NCI-H345 (cell line): ENCODE results near the gene KCNS3.

Experiments
- DNase-seq: peaks from one replicate; lab custom pipeline; 2025; lab: John Stamatoyannopoulos, UW

KCNS3 gene

GRCh38 chr2:17877811-17878280, 621 bp upstream of the KCNS3 start:
- peak; percentile 49 for DNase-seq

GRCh38 chr2:17879137-17879912, 858 bp downstream of the KCNS3 start:
- peak; percentile 94 for DNase-seq

DNA sequence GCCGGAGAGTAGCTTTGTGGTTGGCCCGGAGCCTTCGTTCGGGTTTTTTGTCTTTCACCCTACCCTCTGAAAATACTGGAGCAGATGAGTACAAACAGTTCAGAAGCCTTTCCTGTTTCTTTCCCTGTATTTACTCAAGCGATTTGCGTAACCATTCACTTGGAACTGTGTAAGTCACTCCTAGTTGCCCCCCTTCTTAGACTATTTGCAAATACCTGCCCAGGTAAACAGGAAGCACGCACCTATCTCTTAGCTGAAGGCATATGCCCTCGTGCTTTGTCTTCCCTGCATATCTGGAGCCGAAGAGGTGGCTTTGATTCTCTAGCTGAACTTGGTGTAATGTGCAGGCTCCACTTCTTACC, 1.4 kb downstream of the KCNS3 start:
- no peak for DNase-seq

DNA sequence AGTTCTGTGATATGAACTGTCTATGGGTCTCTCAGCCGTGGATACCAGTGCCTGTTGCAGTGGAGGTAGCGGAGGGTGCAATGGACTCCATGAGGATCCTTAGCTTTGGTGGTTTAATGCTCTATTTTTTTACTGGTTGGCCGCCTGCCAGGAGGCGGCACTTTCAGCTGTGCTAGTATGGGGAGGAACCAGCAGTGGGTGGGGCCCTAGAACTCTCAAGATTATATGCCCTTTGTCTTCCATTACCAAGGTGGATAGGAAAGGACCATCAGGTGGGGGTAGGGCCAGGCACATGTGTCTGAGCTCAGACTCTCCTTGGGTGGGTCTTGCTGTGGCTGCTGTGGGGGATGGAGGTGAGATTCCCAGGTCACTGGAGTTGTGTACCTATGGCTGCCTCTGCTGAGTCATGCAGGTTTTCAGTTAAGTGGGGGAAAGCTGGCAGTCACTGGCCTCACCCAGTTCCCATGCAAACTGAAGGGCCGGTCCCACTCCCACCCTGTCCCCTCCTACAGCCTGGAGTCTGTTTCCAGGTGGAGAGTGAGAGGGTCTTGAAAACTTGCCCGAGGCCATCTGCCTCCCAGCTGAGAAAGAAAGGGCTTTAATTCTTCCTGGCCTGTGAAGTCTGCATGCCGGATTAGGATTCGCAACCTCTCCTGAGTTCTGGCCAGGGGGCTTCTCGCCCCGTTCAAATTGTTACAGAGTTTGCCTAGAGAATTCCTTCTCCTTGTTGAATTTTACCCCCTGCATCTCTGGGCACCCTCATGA, 14.5 kb downstream of the KCNS3 start:
- DNase-seq, result peak; percentile 79

DNA sequence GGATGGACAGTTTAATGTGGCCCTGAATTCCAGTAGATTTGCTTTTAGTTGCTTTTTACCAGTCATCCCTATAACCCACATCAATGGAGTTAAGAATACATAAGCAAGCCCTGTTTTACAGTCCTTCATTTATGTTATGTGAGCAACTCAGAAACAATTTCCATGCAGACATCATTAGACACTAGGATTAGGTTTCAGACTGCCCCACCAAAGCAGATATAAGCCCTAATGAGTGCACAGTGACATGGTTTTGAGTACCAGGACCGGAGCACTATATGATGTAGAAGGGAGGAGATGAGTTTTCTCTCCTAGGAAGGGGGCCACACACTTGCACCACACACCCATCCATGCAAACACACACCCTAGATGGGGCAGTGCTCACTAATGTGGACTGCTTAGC, 15.5 kb downstream of the KCNS3 start:
- DNase-seq, result no peak

DNA sequence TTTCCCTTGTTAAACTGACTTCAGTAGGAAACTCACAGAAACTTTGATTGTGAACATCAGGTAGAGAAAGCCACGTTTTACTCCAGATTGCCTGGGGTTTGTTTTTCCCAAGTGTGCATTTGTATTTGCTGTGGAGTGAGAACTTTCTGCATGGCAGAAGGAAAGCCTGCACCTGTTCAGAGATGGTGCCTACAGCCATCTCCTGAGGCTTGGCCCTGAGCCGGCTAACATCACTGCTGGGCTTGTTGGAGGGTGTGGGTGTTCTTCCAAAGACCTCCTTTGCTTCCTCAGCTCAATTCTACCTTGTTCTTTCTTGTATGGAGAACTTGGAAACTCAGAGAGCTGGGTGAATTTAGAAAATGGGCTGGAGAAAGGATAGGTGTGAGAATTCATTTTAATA, 16.1 kb downstream of the KCNS3 start:
- DNase-seq, result no peak

DNA sequence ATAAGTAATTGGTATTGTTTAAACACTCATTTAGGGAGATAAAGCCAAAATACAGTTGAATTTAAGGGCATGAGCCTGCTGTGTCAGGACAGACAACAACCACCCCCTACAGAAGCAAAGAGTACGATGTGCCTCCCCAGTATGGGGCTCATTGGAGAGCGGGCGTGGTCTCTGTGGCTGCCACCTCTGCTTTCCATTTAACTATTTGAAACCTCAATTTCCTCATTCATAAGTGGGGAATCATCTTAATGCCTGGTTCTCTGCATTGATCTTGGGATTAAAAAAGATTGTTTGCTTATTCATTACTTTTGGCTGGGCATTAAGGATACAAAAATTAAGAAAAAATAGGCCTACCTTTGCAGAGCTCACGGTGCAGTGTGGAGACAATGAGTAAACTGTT, 21.4 kb downstream of the KCNS3 start:
- peak; percentile 46 for DNase-seq

- peak; percentile 98 for DNase-seq
Observed at GRCh38 chr2:17901246-17901645, 22.8 kb downstream of the KCNS3 start.

DNA sequence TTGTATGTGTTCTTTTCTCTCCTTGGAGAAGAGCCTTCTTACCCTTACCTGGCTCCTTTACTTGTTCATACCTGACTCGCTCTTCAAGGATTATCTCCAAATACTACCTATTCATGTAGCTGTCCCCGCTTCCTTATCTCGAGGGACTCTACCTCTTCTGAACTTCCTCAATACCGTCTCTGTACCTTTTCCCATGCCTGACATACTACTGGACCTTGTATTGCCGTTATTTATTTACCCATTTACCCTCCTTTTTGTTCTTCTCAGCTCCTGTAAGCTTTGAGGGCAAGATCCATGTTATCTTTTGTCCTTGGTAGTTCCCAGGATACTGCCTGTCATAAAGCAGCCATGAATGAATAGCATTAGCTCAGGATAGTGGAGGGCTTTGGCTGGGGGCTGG, 32.5 kb downstream of the KCNS3 start:
- no peak for DNase-seq

GRCh38 chr2:17911491-17912260, 33.2 kb downstream of the KCNS3 start:
- no peak for DNase-seq

DNA sequence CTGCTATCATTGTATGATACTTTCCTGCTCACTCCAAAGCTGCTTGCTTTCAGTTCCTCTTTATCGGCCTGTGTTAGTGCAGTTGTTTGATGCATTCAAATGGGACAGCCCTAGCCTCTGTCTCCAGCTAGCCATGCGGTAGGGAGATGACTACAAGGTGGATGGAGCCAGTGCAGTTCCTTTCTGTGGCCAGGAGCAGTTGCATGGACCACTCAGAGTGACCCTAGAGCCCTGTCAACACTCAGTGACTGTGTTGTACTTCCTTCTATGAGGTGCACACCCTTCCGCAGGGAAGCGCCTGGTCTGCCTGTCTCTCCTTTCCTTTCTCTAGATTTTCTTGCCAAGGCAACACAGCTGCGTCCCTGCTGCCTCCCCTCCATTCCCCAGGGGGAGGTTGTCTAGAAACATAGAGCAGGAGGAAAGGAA, 33.8 kb downstream of the KCNS3 start:
- no peak for DNase-seq

GRCh38 chr2:17915099-17915498, 36.6 kb downstream of the KCNS3 start:
- no peak for DNase-seq

GRCh38 chr2:17915811-17916518, 37.5 kb downstream of the KCNS3 start:
- no peak for DNase-seq

DNA sequence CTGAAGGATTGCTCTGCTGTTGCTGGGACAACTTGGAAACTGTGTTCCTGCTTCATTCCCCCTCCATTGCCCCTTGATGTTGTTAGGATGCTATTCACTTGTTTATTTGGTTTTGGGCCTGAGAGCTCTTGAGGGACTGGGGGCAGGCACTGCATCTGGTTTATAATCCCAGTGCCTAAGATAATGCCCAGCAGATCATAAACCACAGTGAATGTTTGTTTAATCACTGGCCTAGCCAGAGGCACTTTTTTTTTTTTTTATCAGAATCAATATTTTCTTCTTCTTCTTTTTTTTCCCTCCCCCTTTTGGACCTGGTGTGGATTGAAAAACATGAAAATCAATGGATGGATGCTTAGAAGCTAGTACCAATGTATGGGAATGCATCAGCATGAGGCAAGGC, 38.1 kb downstream of the KCNS3 start:
- DNase-seq, result no peak

DNA sequence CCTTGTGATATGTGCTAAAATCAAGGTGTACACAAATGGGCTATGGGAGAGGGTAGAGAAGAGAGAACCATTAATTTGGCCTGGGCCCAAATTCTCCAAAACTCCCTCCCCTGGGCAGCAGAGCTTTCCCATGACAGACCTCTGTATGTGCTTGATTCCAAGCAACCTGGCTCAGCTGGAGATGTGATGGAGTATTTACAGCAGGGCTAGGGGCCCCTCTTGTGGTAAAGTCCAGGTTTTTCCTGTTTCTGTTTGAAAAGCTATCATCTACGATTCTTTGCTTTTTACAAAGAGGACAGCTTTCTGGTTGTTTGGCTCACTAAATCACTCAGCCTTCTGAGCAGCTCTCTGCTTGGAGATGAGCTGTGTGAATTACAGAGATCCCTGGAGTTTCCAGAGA, 40.3 kb downstream of the KCNS3 start:
- DNase-seq, result peak; percentile 56

GRCh38 chr2:17930773-17931172, 52.3 kb downstream of the KCNS3 start:
- no peak for DNase-seq

- DNase-seq, result no peak
Observed at GRCh38 chr2:17933256-17933655, 54.8 kb downstream of the KCNS3 start.

- no peak for DNase-seq
Observed at GRCh38 chr2:17934721-17935120, 56.3 kb downstream of the KCNS3 start.

DNA sequence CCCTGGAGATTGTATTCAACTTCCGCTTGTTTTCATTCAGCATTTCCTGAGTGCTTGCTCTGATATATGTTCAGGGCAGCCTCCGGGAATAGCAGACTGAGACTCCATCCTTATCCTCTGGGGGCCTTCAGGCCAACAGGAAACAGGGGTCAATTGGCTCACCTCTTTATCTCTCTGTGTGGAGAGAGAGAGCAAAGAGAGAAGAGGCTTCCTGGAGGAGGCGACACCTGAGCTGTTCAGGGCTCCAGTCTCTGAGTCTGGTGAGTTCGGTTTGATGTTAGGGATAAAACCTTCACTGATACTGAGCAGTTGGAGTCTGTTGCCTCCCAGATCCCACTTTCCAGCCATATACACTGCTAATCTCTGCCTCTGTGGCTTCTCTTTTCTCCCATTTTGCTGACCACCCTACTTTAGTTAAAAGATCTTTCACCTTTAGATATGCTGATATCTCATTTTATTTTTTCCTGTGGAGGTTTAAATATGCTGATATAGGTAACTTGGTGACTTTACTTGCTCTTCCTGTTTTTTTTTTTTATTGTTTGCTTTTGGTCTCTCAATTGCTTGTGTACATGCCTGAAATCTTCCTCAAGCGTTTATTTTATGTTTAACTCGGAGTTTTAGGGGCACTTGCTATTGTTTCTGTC, 56.9 kb downstream of the KCNS3 start:
- no peak for DNase-seq

DNA sequence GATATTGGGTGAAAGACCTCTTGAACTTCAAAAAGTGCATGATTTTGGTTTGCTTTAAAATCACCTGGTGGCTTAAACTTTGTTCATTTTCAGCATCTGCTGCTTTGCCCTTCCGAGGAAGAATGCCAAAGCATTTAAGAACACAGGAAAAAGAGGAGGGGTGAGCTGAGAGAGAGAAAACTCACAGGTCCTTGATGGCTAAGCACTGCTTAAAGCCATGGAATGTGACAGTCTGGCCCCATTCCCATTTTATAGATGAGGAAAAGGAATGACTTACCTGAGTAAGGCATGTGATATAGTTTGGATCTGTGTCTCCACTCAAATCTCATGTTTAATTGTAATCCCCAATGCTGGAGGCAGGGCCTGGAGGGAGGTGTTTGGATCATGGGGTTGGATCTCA, 58.1 kb downstream of the KCNS3 start:
- DNase-seq, result no peak

DNA sequence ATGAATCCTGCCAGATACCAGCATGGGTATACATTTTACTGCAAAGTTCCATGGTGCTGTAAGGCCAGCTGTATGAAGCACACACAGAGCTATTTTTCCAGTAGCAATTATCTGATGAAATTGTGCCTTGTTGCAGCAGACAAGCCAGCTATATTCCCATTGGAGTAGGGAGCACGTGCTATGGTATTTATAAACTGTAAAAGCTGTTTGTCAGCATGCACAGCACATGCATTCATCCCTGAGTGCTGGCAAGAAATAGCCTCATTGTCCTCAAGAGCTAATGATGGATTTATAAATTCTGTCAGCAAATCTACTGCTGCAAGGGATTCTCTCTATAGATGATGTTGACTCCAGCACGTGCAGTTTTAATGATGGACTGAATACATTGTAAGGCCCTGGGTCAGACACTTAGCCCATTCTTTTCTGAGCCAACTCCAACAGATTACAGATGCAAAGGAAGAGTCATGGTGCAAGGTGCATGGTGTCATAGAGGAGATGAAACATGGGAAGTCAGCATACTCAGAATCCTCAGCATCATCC, 61.7 kb downstream of the KCNS3 start:
- no peak for DNase-seq
